Astrocyte (in vitro differentiated cells and primary cell): ENCODE results near the gene TNXB. TPM values are rescaled to one million over a fixed set of nuclear protein-coding genes. Genes with fewer than 3 reads are reported as not detected.
"Not testable (repeated sequence)": the region's sequence is repeated elsewhere in the genome, so short reads cannot be mapped to it uniquely, and the experiment has no call there.

Source experiments
- DNase-seq: peaks from one replicate; pipeline ENCODE4 v3.0.0-alpha.2; 2010; ENCODE audit warnings: low read depth
- FAIRE-seq: peaks from 2 replicates; lab custom pipeline; 2011; peaks lifted over from hg19 to GRCh38; lab: Jason Lieb, UNC
- H2AFZ ChIP-seq: 2 replicates; pipeline ENCODE4 v1.6.0; 2012; ENCODE audit warnings: low read depth, low read length, inconsistent platforms
- H3K27ac ChIP-seq: 2 replicates; pipeline ENCODE4 v1.5.1; 2011; ENCODE audit warnings: low read depth, low read length, inconsistent platforms
- H3K27me3 ChIP-seq: 2 replicates; pipeline ENCODE4 v1.6.0; 2011; ENCODE audit warnings: low read length, inconsistent platforms; ENCODE audit not compliant: insufficient read depth
- H3K36me3 ChIP-seq: 2 replicates; pipeline ENCODE4 v1.5.1; 2011; ENCODE audit warnings: low read length, inconsistent platforms; ENCODE audit not compliant: insufficient read depth
- H3K4me1 ChIP-seq: 2 replicates; pipeline ENCODE4 v1.5.1; 2011; ENCODE audit warnings: low read length, inconsistent platforms; ENCODE audit not compliant: insufficient read depth
- H3K4me2 ChIP-seq: 2 replicates; pipeline ENCODE4 v1.6.0; 2012; ENCODE audit warnings: low read length, inconsistent platforms
- H3K4me3 ChIP-seq: 2 replicates; pipeline ENCODE4 v1.5.1; 2011; ENCODE audit warnings: low read depth, mild to moderate bottlenecking, low read length, inconsistent platforms; ENCODE audit not compliant: insufficient read depth
- H3K79me2 ChIP-seq: 2 replicates; pipeline ENCODE4 v1.6.0; 2012; ENCODE audit warnings: mild to moderate bottlenecking, low read length, inconsistent platforms; ENCODE audit not compliant: insufficient read depth
- H3K9ac ChIP-seq: 2 replicates; pipeline ENCODE4 v1.6.0; 2012; ENCODE audit warnings: mild to moderate bottlenecking, low read length, inconsistent platforms
- H3K9me3 ChIP-seq: 2 replicates; pipeline ENCODE4 v1.5.1; 2012; ENCODE audit warnings: low read depth, mild to moderate bottlenecking, low read length, inconsistent platforms; ENCODE audit not compliant: insufficient read depth
- H4K20me1 ChIP-seq: 2 replicates; pipeline ENCODE4 v1.6.0; 2012; ENCODE audit warnings: low read length, inconsistent platforms; ENCODE audit not compliant: insufficient read depth
- H3K27ac Mint-ChIP-seq: one replicate; pipeline ENCODE4 v1.8.0; 2021; ENCODE audit warnings: mild to moderate bottlenecking, mixed read lengths; ENCODE audit not compliant: unreplicated experiment
- H3K27me3 Mint-ChIP-seq: one replicate; pipeline ENCODE4 v1.8.0; 2021; ENCODE audit warnings: low read depth, mixed read lengths; ENCODE audit not compliant: unreplicated experiment
- H3K36me3 Mint-ChIP-seq: one replicate; pipeline ENCODE4 v1.8.0; 2021; ENCODE audit warnings: low read depth, mixed read lengths; ENCODE audit not compliant: unreplicated experiment
- H3K4me1 Mint-ChIP-seq: one replicate; pipeline ENCODE4 v1.8.0; 2021; ENCODE audit warnings: low read depth, mixed read lengths; ENCODE audit not compliant: unreplicated experiment
- H3K4me3 Mint-ChIP-seq: one replicate; pipeline ENCODE4 v1.8.0; 2021; ENCODE audit warnings: mild to moderate bottlenecking, moderate library complexity, mixed read lengths; ENCODE audit not compliant: unreplicated experiment
- H3K9me3 Mint-ChIP-seq: one replicate; pipeline ENCODE4 v1.8.0; 2021; ENCODE audit warnings: mild to moderate bottlenecking, mixed read lengths; ENCODE audit not compliant: unreplicated experiment
- EZH2 ChIP-seq: IDR thresholded peaks from 2 replicates; pipeline ENCODE4 v1.6.1; 2012; ENCODE audit warnings: mild to moderate bottlenecking, low read length, inconsistent platforms; ENCODE audit not compliant: insufficient read depth
- total RNA-seq: library from RNA; stranded (reverse); gene quantifications from 2 replicates; pipeline ENCODE4 v1.2.1, GENCODE V29; 2021
- TF ChIP-seq, protein P1 (sequence below): IDR thresholded peaks from 2 replicates; pipeline ENCODE4 v1.5.1; 2011; ENCODE audit warnings: low read depth, mild to moderate bottlenecking, inconsistent platforms, low read length, moderate library complexity; ENCODE audit not compliant: insufficient read depth

The TNXB gene
- total RNA-seq, 1 donor from 2014 or later: 2.3 TPM

DNA sequence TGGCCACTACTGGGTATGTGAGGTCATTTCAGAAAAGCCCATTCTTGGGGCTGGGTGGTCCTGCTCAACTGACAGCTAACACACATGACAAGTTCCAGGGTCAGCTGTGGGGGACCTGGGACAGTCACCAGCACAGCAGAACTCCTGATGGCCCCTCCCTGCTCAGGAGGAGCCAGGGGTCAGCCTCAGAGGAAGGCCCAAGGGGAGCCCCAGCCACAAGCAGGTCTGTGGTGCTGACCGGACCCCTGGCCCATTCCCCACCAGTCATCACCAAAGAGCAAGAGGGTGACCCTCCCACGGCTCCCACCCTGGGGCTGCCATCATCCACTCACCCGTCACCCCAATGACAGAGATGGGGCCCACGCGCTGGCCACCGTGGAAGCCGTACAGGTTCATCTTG, 52.9 kb downstream of the TNXB start:
- Histone ChIP-seq H3K79me2 (no peaks in the 10 kb centered on the region), H3K27me3 (peaks cover 16% of the 10 kb centered on the region), H3K4me3 (no peak overlapping the region), H2AFZ (no peak overlapping the region), H3K27ac (no peak overlapping the region), H3K4me2 (no peak overlapping the region), H3K4me1 (peaks cover 6% of the 10 kb centered on the region), H3K36me3 (no peaks in the 10 kb centered on the region), H3K9me3 (no peaks in the 10 kb centered on the region), H3K9ac (no peak overlapping the region), H4K20me1 (no peaks in the 10 kb centered on the region)
- Mint-ChIP-seq H3K9me3 (no peaks in the 10 kb centered on the region), H3K4me1 (no peaks in the 10 kb centered on the region), H3K4me3 (no peak overlapping the region), H3K36me3 (peaks cover 7% of the 10 kb centered on the region), H3K27ac (no peak overlapping the region), H3K27me3 (peaks cover 69% of the 10 kb centered on the region)
- no peak for FAIRE-seq
- DNase-seq: no peak
- TF ChIP-seq, protein P1, sequence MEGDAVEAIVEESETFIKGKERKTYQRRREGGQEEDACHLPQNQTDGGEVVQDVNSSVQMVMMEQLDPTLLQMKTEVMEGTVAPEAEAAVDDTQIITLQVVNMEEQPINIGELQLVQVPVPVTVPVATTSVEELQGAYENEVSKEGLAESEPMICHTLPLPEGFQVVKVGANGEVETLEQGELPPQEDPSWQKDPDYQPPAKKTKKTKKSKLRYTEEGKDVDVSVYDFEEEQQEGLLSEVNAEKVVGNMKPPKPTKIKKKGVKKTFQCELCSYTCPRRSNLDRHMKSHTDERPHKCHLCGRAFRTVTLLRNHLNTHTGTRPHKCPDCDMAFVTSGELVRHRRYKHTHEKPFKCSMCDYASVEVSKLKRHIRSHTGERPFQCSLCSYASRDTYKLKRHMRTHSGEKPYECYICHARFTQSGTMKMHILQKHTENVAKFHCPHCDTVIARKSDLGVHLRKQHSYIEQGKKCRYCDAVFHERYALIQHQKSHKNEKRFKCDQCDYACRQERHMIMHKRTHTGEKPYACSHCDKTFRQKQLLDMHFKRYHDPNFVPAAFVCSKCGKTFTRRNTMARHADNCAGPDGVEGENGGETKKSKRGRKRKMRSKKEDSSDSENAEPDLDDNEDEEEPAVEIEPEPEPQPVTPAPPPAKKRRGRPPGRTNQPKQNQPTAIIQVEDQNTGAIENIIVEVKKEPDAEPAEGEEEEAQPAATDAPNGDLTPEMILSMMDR: no peak
- TF ChIP-seq EZH2: no peak

DNA sequence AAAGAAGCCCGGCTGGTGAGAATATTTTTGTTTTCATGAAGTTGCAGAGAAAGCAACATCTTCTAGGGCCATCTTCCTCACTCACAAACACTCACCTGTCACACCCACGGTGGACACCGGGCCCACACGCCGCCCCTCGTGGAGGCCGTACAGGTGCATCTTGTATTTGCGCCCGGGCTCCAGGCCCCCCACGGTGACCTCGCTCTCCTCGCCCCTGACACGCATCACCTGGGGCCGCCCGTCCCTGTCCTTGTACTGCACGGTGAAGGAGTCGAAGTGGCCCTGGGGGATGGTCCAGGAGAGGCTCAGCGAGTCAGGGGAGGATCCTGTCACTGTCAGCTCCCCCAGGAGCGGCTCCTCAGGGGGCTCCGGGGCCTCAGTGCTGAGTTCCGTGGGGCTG, 53.4 kb downstream of the TNXB start:
- not testable (repeated sequence) for H3K27ac ChIP-seq, H3K4me1 ChIP-seq, H3K4me2 ChIP-seq, H2AFZ ChIP-seq, H3K9ac ChIP-seq, H3K4me1 Mint-ChIP-seq, H3K9me3 ChIP-seq, H3K36me3 Mint-ChIP-seq, H3K36me3 ChIP-seq, H4K20me1 ChIP-seq, H3K9me3 Mint-ChIP-seq, H3K4me3 ChIP-seq, DNase-seq, FAIRE-seq, H3K4me3 Mint-ChIP-seq, H3K79me2 ChIP-seq, H3K27ac Mint-ChIP-seq
- peaks cover 16% of the 10 kb centered on the region for H3K27me3 ChIP-seq
- peaks cover 69% of the 10 kb centered on the region for H3K27me3 Mint-ChIP-seq

DNA sequence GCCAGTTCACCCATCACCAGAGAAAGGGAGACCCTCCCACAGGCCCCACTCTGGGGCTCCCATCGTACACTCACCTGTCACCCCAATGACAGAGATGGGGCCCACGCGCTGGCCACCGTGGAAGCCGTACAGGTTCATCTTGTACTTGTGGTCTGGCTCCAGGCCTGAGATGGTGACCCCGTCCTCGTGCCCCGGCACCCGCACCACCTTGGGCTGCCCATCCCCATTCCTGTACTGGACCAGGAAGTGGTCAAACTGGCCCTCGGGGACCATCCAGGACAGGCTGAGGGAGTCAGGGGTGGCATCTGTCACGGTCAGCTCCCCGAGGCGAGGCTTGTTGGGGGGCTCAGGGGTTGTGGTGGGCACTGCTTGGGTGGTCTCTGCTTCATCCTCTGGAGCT, 55.8 kb downstream of the TNXB start:
- not testable (repeated sequence) for H3K4me3 Mint-ChIP-seq, H3K9me3 ChIP-seq, H3K27ac ChIP-seq, H3K79me2 ChIP-seq, FAIRE-seq, H3K36me3 Mint-ChIP-seq, H3K9ac ChIP-seq, H3K4me1 ChIP-seq, H3K4me3 ChIP-seq, H2AFZ ChIP-seq, DNase-seq, H3K9me3 Mint-ChIP-seq, H3K4me1 Mint-ChIP-seq, H3K4me2 ChIP-seq, H4K20me1 ChIP-seq, H3K27ac Mint-ChIP-seq, H3K36me3 ChIP-seq, H3K27me3 ChIP-seq
- peaks cover 66% of the 10 kb centered on the region for H3K27me3 Mint-ChIP-seq

DNA sequence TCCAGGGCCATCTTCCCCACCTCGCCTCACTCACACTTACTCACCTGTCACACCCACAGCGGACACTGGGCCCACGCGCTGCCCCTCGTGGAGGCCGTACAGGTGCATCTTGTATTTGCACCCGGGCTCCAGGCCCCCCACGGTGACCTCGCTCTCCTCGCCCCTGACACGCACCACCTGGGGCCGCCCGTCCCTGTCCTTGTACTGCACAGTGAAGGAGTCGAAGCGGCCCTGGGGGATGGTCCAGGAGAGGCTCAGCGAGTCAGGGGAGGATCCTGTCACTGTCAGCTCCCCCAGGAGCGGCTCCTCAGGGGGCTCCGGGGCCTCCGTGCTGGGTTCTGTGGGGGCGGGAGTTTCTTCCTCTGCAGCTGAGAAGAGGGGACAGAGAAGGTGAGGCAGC, 56.5 kb downstream of the TNXB start:
- H3K4me3 Mint-ChIP-seq, H3K27me3 ChIP-seq, H3K4me3 ChIP-seq, H3K36me3 Mint-ChIP-seq, H2AFZ ChIP-seq, H4K20me1 ChIP-seq, H3K9me3 ChIP-seq, DNase-seq, H3K79me2 ChIP-seq, H3K4me2 ChIP-seq, H3K27ac Mint-ChIP-seq, H3K9me3 Mint-ChIP-seq, H3K4me1 Mint-ChIP-seq, FAIRE-seq, H3K27ac ChIP-seq, H3K9ac ChIP-seq, H3K4me1 ChIP-seq, H3K36me3 ChIP-seq: not testable (repeated sequence)
- H3K27me3 Mint-ChIP-seq: peaks cover 64% of the 10 kb centered on the region
